H9 (cell line): ENCODE results near the gene MEF2C. TPM values are rescaled to one million over a fixed set of nuclear protein-coding genes. Genes with fewer than 3 reads are reported as not detected.

Experiments
- DNase-seq: peaks from one replicate; pipeline ENCODE4 v3.0.0-alpha.2; 2017
- H2AFZ ChIP-seq: one replicate; pipeline ENCODE4 v1.6.1; 2013; ENCODE audit warnings: mild to moderate bottlenecking, low read length, control low read depth, moderate library complexity
- H2AK5ac ChIP-seq: 2 replicates; pipeline ENCODE4 v1.6.1; 2013; ENCODE audit warnings: low read length, control low read depth, mixed read lengths; ENCODE audit not compliant: insufficient read length
- H2BK120ac ChIP-seq: one replicate; pipeline ENCODE4 v1.6.1; 2013; ENCODE audit warnings: low read depth, mild to moderate bottlenecking, low read length, control low read depth, inconsistent platforms; ENCODE audit not compliant: poor library complexity, severe bottlenecking
- H2BK12ac ChIP-seq: 2 replicates; pipeline ENCODE4 v1.6.1; 2013; ENCODE audit warnings: low read length, control low read depth, mixed read lengths, low read depth; ENCODE audit not compliant: insufficient read length
- H2BK15ac ChIP-seq: 2 replicates; pipeline ENCODE4 v1.6.1; 2013; ENCODE audit warnings: low read depth, low read length, control low read depth
- H2BK20ac ChIP-seq: one replicate; pipeline ENCODE4 v1.6.1; 2013; ENCODE audit warnings: low read depth, mild to moderate bottlenecking, low read length, control low read depth, inconsistent platforms; ENCODE audit not compliant: poor library complexity, severe bottlenecking
- H2BK5ac ChIP-seq: 2 replicates; pipeline ENCODE4 v1.6.1; 2013; ENCODE audit warnings: low read length, control low read depth, mixed read lengths; ENCODE audit not compliant: insufficient read length
- H3K14ac ChIP-seq: 2 replicates; pipeline ENCODE4 v1.6.1; 2013; ENCODE audit warnings: low read length, control low read depth; ENCODE audit not compliant: insufficient read depth
- H3K18ac ChIP-seq: 2 replicates; pipeline ENCODE4 v1.6.1; 2013; ENCODE audit warnings: low read depth, mild to moderate bottlenecking, mixed read lengths, low read length, control low read depth; ENCODE audit not compliant: insufficient read length
- H3K23ac ChIP-seq: 2 replicates; pipeline ENCODE4 v1.6.1; 2013; ENCODE audit warnings: low read length, control low read depth, mixed read lengths, low read depth; ENCODE audit not compliant: insufficient read length
- H3K23me2 ChIP-seq: 2 replicates; pipeline ENCODE4 v1.6.1; 2013; ENCODE audit warnings: low read depth, mild to moderate bottlenecking, mixed read lengths, low read length, control low read depth; ENCODE audit not compliant: insufficient read length, poor library complexity, severe bottlenecking
- H3K27ac ChIP-seq: 2 replicates; pipeline ENCODE4 v1.5.1; 2013; ENCODE audit warnings: low read length, control low read depth, mixed read lengths, low read depth; ENCODE audit not compliant: insufficient read length
- H3K27me3 ChIP-seq: 2 replicates; pipeline ENCODE4 v1.6.1; 2013; ENCODE audit warnings: low read length, control low read depth, inconsistent platforms; ENCODE audit not compliant: insufficient read depth
- H3K4ac ChIP-seq: 2 replicates; pipeline ENCODE4 v1.6.1; 2013; ENCODE audit warnings: low read depth, mild to moderate bottlenecking, control low read depth, inconsistent platforms, low read length, moderate library complexity
- H3K4me1 ChIP-seq: 2 replicates; pipeline ENCODE4 v1.6.1; 2013; ENCODE audit warnings: low read length, control low read depth, inconsistent platforms; ENCODE audit not compliant: insufficient read depth
- H3K4me2 ChIP-seq: 2 replicates; pipeline ENCODE4 v1.6.1; 2013; ENCODE audit warnings: low read length, control low read depth, mixed read lengths; ENCODE audit not compliant: insufficient read length, insufficient read depth
- H3K56ac ChIP-seq: 2 replicates; pipeline ENCODE4 v1.6.1; 2013; ENCODE audit warnings: low read depth, mild to moderate bottlenecking, mixed read lengths, low read length, control low read depth; ENCODE audit not compliant: insufficient read length
- H3K79me1 ChIP-seq: 2 replicates; pipeline ENCODE4 v1.6.1; 2013; ENCODE audit warnings: low read depth, mild to moderate bottlenecking, moderate library complexity, low read length, control low read depth, inconsistent platforms; ENCODE audit not compliant: insufficient read depth, poor library complexity, severe bottlenecking
- H3K79me2 ChIP-seq: 2 replicates; pipeline ENCODE4 v1.6.1; 2013; ENCODE audit warnings: low read length, control low read depth, inconsistent platforms; ENCODE audit not compliant: insufficient read depth
- H3K9ac ChIP-seq: 2 replicates; pipeline ENCODE4 v1.6.1; 2013; ENCODE audit warnings: low read length, control low read depth, mixed read lengths; ENCODE audit not compliant: insufficient read length; ENCODE audit errors: extremely low read depth
- H3K9me3 ChIP-seq: one replicate; pipeline ENCODE4 v1.6.1; 2013; ENCODE audit warnings: low read depth, low read length, inconsistent platforms; ENCODE audit not compliant: control insufficient read depth
- H3T11ph ChIP-seq: one replicate; pipeline ENCODE4 v1.6.1; 2013; ENCODE audit warnings: mild to moderate bottlenecking, low read length, control low read depth, inconsistent platforms
- H4K20me1 ChIP-seq: one replicate; pipeline ENCODE4 v1.6.1; 2013; ENCODE audit not compliant: control insufficient read depth, insufficient read length, insufficient read depth
- H4K5ac ChIP-seq: 2 replicates; pipeline ENCODE4 v1.6.1; 2013; ENCODE audit warnings: low read depth, mild to moderate bottlenecking, mixed read lengths, low read length, control low read depth; ENCODE audit not compliant: insufficient read length
- H4K8ac ChIP-seq: replicated peaks from 2 replicates; pipeline ENCODE4 v1.6.1; 2013; ENCODE audit warnings: low read length, control low read depth, mixed read lengths, low read depth; ENCODE audit not compliant: insufficient read length
- H4K91ac ChIP-seq: 2 replicates; pipeline ENCODE4 v1.6.1; 2013; ENCODE audit warnings: low read depth, mild to moderate bottlenecking, moderate library complexity, mixed read lengths, low read length, control low read depth; ENCODE audit not compliant: insufficient read length
- H3K27ac Mint-ChIP-seq, 3 experiments: 2 replicates in 2 of 3; 3 replicates in 1 of 3; pipeline ENCODE4 v1.8.0; 2020 to 2021; ENCODE audit warnings: mixed read lengths in 3 of 3, mild to moderate bottlenecking in 1 of 3, moderate library complexity in 1 of 3
- H3K27me3 Mint-ChIP-seq: 2 replicates; pipeline ENCODE4 v1.8.0; 2021; ENCODE audit warnings: low read depth, mild to moderate bottlenecking, moderate library complexity, mixed read lengths
- H3K36me3 Mint-ChIP-seq, 3 experiments: 2 replicates in 2 of 3; 3 replicates in 1 of 3; pipeline ENCODE4 v1.8.0; 2020 to 2021; ENCODE audit warnings: low read depth in 3 of 3, mixed read lengths in 3 of 3; ENCODE audit not compliant: insufficient read depth in 1 of 3
- H3K4me1 Mint-ChIP-seq, 2 experiments: 2 replicates each; pipeline ENCODE4 v1.8.0; 2020; ENCODE audit warnings: mixed read lengths in 2 of 2
- H3K4me3 Mint-ChIP-seq, 2 experiments: 2 replicates in 1 of 2; 3 replicates in 1 of 2; pipeline ENCODE4 v1.8.0; 2020 to 2021; ENCODE audit warnings: mild to moderate bottlenecking in 2 of 2, mixed read lengths in 2 of 2, moderate library complexity in 1 of 2
- H3K9me3 Mint-ChIP-seq, 2 experiments: 2 replicates in 1 of 2; 3 replicates in 1 of 2; pipeline ENCODE4 v1.8.0; 2020; ENCODE audit warnings: mild to moderate bottlenecking in 2 of 2, mixed read lengths in 2 of 2, moderate library complexity in 1 of 2
- CTCF ChIP-seq: fragments of 200-600 bp; sonication (generic); conservative IDR thresholded peaks from 3 replicates; pipeline ENCODE4 v1.8.0; 2021; ENCODE audit warnings: antibody characterized with exemption, mild to moderate bottlenecking
- WGBS: extraction: QIAGEN DNeasy Blood & Tissue Kit; methylation state at CpG from one replicate; pipeline ENCODE4 v1.1.7; 2013; ENCODE audit warnings: missing lambda C conversion rate, low lambda C conversion rate, mixed read lengths; ENCODE audit not compliant: insufficient read length; ENCODE audit errors: extremely low coverage; 5-methylcytosine and 5-hydroxymethylcytosine counted together
- total RNA-seq: library from RNA; stranded (reverse); gene quantifications from 2 replicates; pipeline ENCODE4 v1.2.1, GENCODE V29; 2021

MEF2C gene
- total RNA-seq, 1 experiment from 2014 or later: 0.11 TPM

DNA sequence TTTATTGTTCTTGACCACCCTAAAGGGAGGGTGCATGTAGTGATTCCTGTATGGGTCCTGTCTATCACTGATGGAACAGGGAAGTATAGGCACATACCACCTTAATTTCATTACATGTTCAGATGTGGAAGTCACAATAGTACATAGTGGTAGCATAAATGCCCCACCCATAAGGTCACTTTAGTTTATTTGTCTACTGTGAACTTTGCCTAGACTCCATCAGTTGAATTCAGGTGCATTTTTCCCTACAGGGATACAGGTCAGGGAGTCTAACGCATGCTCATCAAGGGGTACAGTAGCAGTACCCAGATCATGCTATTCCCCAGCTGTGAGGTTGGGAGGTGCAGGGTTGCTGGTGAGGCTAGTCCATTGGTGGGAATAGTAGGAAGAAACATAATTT, 175.0 kb downstream of the MEF2C start:
- H4K5ac ChIP-seq: no peak overlapping the region
- H3K4ac ChIP-seq: no peak overlapping the region
- no peaks in the 10 kb centered on the region for H3K23me2 ChIP-seq
- peaks cover 15% of the 10 kb centered on the region; the same call in 1 of the 2 replicates for H3K4me1 ChIP-seq
- H3K18ac ChIP-seq: no peak overlapping the region
- no peak overlapping the region for H4K91ac ChIP-seq
- H3K9ac ChIP-seq: no peak overlapping the region
- H2BK12ac ChIP-seq: no peak overlapping the region
- no peaks in the 10 kb centered on the region for H3K79me2 ChIP-seq
- no peak overlapping the region for H2BK20ac ChIP-seq
- H3K4me2 ChIP-seq: no peak overlapping the region
- H2BK15ac ChIP-seq: no peak overlapping the region
- H2BK5ac ChIP-seq: no peak overlapping the region
- no peaks in the 10 kb centered on the region for H3K27me3 ChIP-seq
- Mint-ChIP-seq H3K27me3 (no peaks in the 10 kb centered on the region), H3K36me3 (no peaks in the 10 kb centered on the region; a peak in 1 of 7 replicates), H3K4me3 (no peak overlapping the region), H3K27ac (0 out of 7 replicates have a peak overlapping the region, but pooled peaks of 1 of the 3 experiments have one; percentile 27), H3K4me1 (peaks cover 22 to 26% of the 10 kb centered on the region in 2 experiments), H3K9me3 (no peaks in the 10 kb centered on the region)
- no peak overlapping the region for H4K8ac ChIP-seq
- H2BK120ac ChIP-seq: no peak overlapping the region
- H3K56ac ChIP-seq: no peak overlapping the region
- no peak overlapping the region for H3K14ac ChIP-seq
- H2AK5ac ChIP-seq: no peak overlapping the region
- no peaks in the 10 kb centered on the region for H3K79me1 ChIP-seq
- no peak overlapping the region for H2AFZ ChIP-seq
- H3K27ac ChIP-seq: no peak overlapping the region
- no peak overlapping the region for H3K23ac ChIP-seq
- H4K20me1 ChIP-seq: no peaks in the 10 kb centered on the region
- WGBS: no CpG with 5 or more reads among the region's 1 CpG
- H3K9me3 ChIP-seq: no peaks in the 10 kb centered on the region
- DNase-seq: no peak
- no peak overlapping the region for H3T11ph ChIP-seq
- TF ChIP-seq CTCF: no peak
